Sigmoid colon (tissue), 4 donors: ENCODE results near the gene ANKRD53.

Source experiments
- POLR2A ChIP-seq, 2 donors: fragments of 450-650 bp; IDR thresholded peaks; one replicate each; pipeline ENCODE4 v1.6.1; 2016; ENCODE audit warnings: antibody characterized with exemption in 2 of 2, mild to moderate bottlenecking in 2 of 2, moderate library complexity in 2 of 2
- POLR2AphosphoS5 ChIP-seq, 4 donors: sonication (generic); formaldehyde crosslinking; IDR thresholded peaks; one replicate each; pipeline ENCODE4 v1.6.1; 2017; ENCODE audit warnings: antibody characterized with exemption in 4 of 4

- TF ChIP-seq POLR2A (IDR thresholded peaks at IDR 0.05) (no peak), POLR2AphosphoS5 (IDR thresholded peaks at IDR 0.05) (no peak)
These were observed 27.1 kb downstream of the ANKRD53 start for GRCh38 chr2:71005271-71006202.
